H1 (cell line): ENCODE measurements around the gene STX12. TPM values are rescaled to one million over a fixed set of nuclear protein-coding genes. Genes with fewer than 3 reads are reported as not detected.

Source experiments
- CTCF ChIA-PET: fragments of 300-600 bp; sonication (Branson Sonifier 250); formaldehyde crosslinking; loops from one replicate; lab custom pipeline; 2021; ENCODE audit not compliant: partially characterized antibody; lab: Charles Lee
- POLR2A ChIA-PET: fragments of 300-600 bp; sonication (Branson Sonifier 250); formaldehyde crosslinking; loops from one replicate; lab custom pipeline; 2021; ENCODE audit warnings: inconsistent platforms; ENCODE audit not compliant: partially characterized antibody; lab: Charles Lee
- DNase-seq, 2 experiments: peaks; one replicate each; pipeline versions ENCODE4 v3.0.0 to v3.0.0-alpha.2; 2010 to 2022; ENCODE audit warnings: low spot score in 2 of 2, low read depth in 1 of 2, mixed read lengths in 1 of 2
- FAIRE-seq: peaks from 2 replicates; lab custom pipeline; 2011; peaks lifted over from hg19 to GRCh38; lab: Jason Lieb, UNC
- H2AFZ ChIP-seq: 2 replicates; pipeline ENCODE4 v1.8.1; 2012; ENCODE audit warnings: low read length, inconsistent platforms
- H2AK5ac ChIP-seq: 2 replicates; pipeline ENCODE4 v1.6.1; 2013; ENCODE audit warnings: low read depth, low read length
- H2BK120ac ChIP-seq: replicated peaks from 2 replicates; pipeline ENCODE3; 2013; ENCODE audit warnings: low read depth, low read length, inconsistent platforms
- H2BK12ac ChIP-seq: 2 replicates; pipeline ENCODE4 v1.6.1; 2013; ENCODE audit warnings: low read depth, low read length
- H2BK15ac ChIP-seq: 2 replicates; pipeline ENCODE4 v1.6.1; 2013; ENCODE audit warnings: low read length
- H2BK20ac ChIP-seq: 2 replicates; pipeline ENCODE4 v1.6.1; 2013; ENCODE audit warnings: low read length
- H2BK5ac ChIP-seq: 2 replicates; pipeline ENCODE4 v1.6.1; 2013; ENCODE audit warnings: low read depth, low read length
- H3K14ac ChIP-seq: 2 replicates; pipeline ENCODE4 v1.6.1; 2013; ENCODE audit warnings: inconsistent platforms; ENCODE audit not compliant: insufficient read length
- H3K18ac ChIP-seq: 2 replicates; pipeline ENCODE4 v1.6.1; 2013; ENCODE audit warnings: low read length; ENCODE audit errors: extremely low read depth
- H3K23ac ChIP-seq: 2 replicates; pipeline ENCODE4 v1.6.1; 2013; ENCODE audit warnings: inconsistent platforms; ENCODE audit not compliant: insufficient read length
- H3K23me2 ChIP-seq: 2 replicates; pipeline ENCODE4 v1.6.1; 2013; ENCODE audit warnings: low read depth, low read length
- H3K27ac ChIP-seq: 2 replicates; pipeline ENCODE4 v1.6.1; 2011; ENCODE audit warnings: low read depth, low read length, inconsistent platforms
- H3K27me3 ChIP-seq, 4 experiments: replicated peaks in 1 of 4; 1 replicate in 1 of 4; 2 replicates in 3 of 4; pipeline versions ENCODE4 v1.6.1 to v1.8.1; 2011 to 2013; ENCODE audit warnings: low read length in 3 of 4, mild to moderate bottlenecking in 3 of 4, inconsistent platforms in 2 of 4, mixed read lengths in 2 of 4, moderate library complexity in 1 of 4; ENCODE audit not compliant: control insufficient read depth in 3 of 4, insufficient read depth in 3 of 4; ENCODE audit errors: extremely low read depth in 1 of 4
- H3K36me3 ChIP-seq, 4 experiments: 2 replicates each; pipeline versions ENCODE4 v1.6.1 to v1.8.1; 2011 to 2013; ENCODE audit warnings: mild to moderate bottlenecking in 4 of 4, low read length in 3 of 4, moderate library complexity in 2 of 4, control low read depth in 1 of 4, inconsistent platforms in 1 of 4; ENCODE audit not compliant: insufficient read depth in 4 of 4, control insufficient read depth in 2 of 4
- H3K4ac ChIP-seq: replicated peaks from 2 replicates; pipeline ENCODE3; 2013; ENCODE audit warnings: low read length, low read depth, mixed read lengths, inconsistent platforms; ENCODE audit not compliant: insufficient read length
- H3K4me1 ChIP-seq, 4 experiments: replicated peaks in 1 of 4; 1 replicate in 1 of 4; 2 replicates in 3 of 4; pipeline versions ENCODE4 v1.6.1 to v1.8.1; 2011 to 2013; ENCODE audit warnings: low read length in 3 of 4, inconsistent platforms in 2 of 4, mixed read lengths in 1 of 4; ENCODE audit not compliant: insufficient read depth in 4 of 4, control insufficient read depth in 3 of 4
- H3K4me2 ChIP-seq, 2 experiments: 2 replicates each; pipeline versions ENCODE4 v1.6.1 to v1.8.1; 2011 to 2013; ENCODE audit warnings: low read depth in 2 of 2, low read length in 2 of 2, control low read depth in 1 of 2, inconsistent platforms in 1 of 2, mild to moderate bottlenecking in 1 of 2; ENCODE audit not compliant: insufficient read depth in 1 of 2
- H3K4me3 ChIP-seq, 4 experiments: fragments of 200-600, 300-600 bp in 1 of 4; sonication (generic), shearing (Covaris generic), sonication (Bioruptor Twin) in 1 of 4; 2 replicates each; pipeline versions ENCODE4 v1.5.1 to v1.8.1; 2011 to 2016; ENCODE audit warnings: low read length in 4 of 4, low read depth in 3 of 4, control low read depth in 2 of 4, inconsistent platforms in 2 of 4, mild to moderate bottlenecking in 2 of 4, mixed read lengths in 1 of 4, moderate library complexity in 1 of 4; ENCODE audit not compliant: insufficient read depth in 2 of 4; ENCODE audit errors: extremely low read depth in 1 of 4
- H3K56ac ChIP-seq: replicated peaks from 2 replicates; pipeline ENCODE3; 2013; ENCODE audit warnings: low read depth, mild to moderate bottlenecking, mixed read lengths, low read length, inconsistent platforms; ENCODE audit not compliant: insufficient read length
- H3K79me1 ChIP-seq: 2 replicates; pipeline ENCODE4 v1.6.1; 2013; ENCODE audit warnings: low read depth, low read length, control low read depth
- H3K79me2 ChIP-seq, 2 experiments: 2 replicates each; pipeline versions ENCODE4 v1.6.1 to v1.8.1; 2012 to 2013; ENCODE audit warnings: low read length in 2 of 2, mild to moderate bottlenecking in 2 of 2, inconsistent platforms in 1 of 2; ENCODE audit not compliant: insufficient read depth in 2 of 2, control insufficient read depth in 1 of 2
- H3K9ac ChIP-seq, 4 experiments: replicated peaks in 1 of 4; 1 replicate in 1 of 4; 2 replicates in 3 of 4; pipeline versions ENCODE4 v1.6.1 to v1.8.1; 2011 to 2013; ENCODE audit warnings: low read depth in 3 of 4, low read length in 3 of 4, control low read depth in 2 of 4, mild to moderate bottlenecking in 2 of 4, moderate library complexity in 2 of 4, inconsistent platforms in 1 of 4; ENCODE audit errors: extremely low read depth in 1 of 4
- H3K9me3 ChIP-seq, 2 experiments: 2 replicates each; pipeline versions ENCODE4 v1.6.1 to v1.8.1; 2012 to 2013; ENCODE audit warnings: mild to moderate bottlenecking in 2 of 2, moderate library complexity in 2 of 2, control low read depth in 1 of 2, inconsistent platforms in 1 of 2, low read depth in 1 of 2, low read length in 1 of 2, mixed read lengths in 1 of 2; ENCODE audit not compliant: insufficient read depth in 2 of 2
- H4K20me1 ChIP-seq, 2 experiments: replicated peaks in 1 of 2; 2 replicates each; pipeline versions ENCODE3 to v1.8.1; 2011 to 2013; ENCODE audit warnings: inconsistent platforms in 2 of 2, low read length in 2 of 2, mild to moderate bottlenecking in 1 of 2; ENCODE audit not compliant: insufficient read depth in 2 of 2, control insufficient read depth in 1 of 2
- H4K5ac ChIP-seq: 2 replicates; pipeline ENCODE4 v1.6.1; 2013; ENCODE audit warnings: low read length, low read depth, mixed read lengths, inconsistent platforms; ENCODE audit not compliant: insufficient read length
- H4K8ac ChIP-seq: 2 replicates; pipeline ENCODE4 v1.8.0; 2013; ENCODE audit warnings: mild to moderate bottlenecking, moderate library complexity, low read length, inconsistent platforms; ENCODE audit not compliant: insufficient read depth; ENCODE audit errors: extremely low read depth
- H4K91ac ChIP-seq: replicated peaks from 2 replicates; pipeline ENCODE3; 2013; ENCODE audit warnings: low read length, mixed read lengths, inconsistent platforms; ENCODE audit not compliant: insufficient read length
- CBX8 ChIP-seq: fragments of 300-800, 300-1000 bp; sonication (generic); IDR thresholded peaks from 2 replicates; pipeline ENCODE4 v1.7.1; 2016; ENCODE audit warnings: low read depth, low read length, borderline replicate concordance
- GABPA ChIP-seq: IDR thresholded peaks from 2 replicates; pipeline ENCODE4 v1.6.1; 2011; ENCODE audit warnings: mild to moderate bottlenecking, low read length, moderate library complexity, borderline replicate concordance; ENCODE audit not compliant: insufficient read depth
- NRF1 ChIP-seq: IDR thresholded peaks from 2 replicates; pipeline ENCODE4 v1.6.1; 2011; ENCODE audit warnings: mild to moderate bottlenecking, low read depth, low read length, improper control_type of control experiment
- RXRA ChIP-seq: IDR thresholded peaks from 2 replicates; pipeline ENCODE4 v1.6.1; 2011; ENCODE audit warnings: low read depth, mild to moderate bottlenecking, low read length, moderate library complexity; ENCODE audit not compliant: insufficient read depth
- SRF ChIP-seq: IDR thresholded peaks from 2 replicates; pipeline ENCODE4 v1.6.1; 2011; ENCODE audit warnings: mild to moderate bottlenecking, low read depth, low read length, moderate library complexity
- TCF12 ChIP-seq: IDR thresholded peaks from 2 replicates; pipeline ENCODE4 v1.6.1; 2011; ENCODE audit warnings: low read depth, mild to moderate bottlenecking, low read length
- WGBS, 2 experiments: shearing (Covaris generic) in 1 of 2; methylation state at CpG; one replicate each; pipeline versions ENCODE4 v1.1.6 to v1.1.7; 2013 to 2015; ENCODE audit warnings: low lambda C conversion rate in 2 of 2, mixed read lengths in 2 of 2, inconsistent platforms in 1 of 2, low coverage in 1 of 2, missing lambda C conversion rate in 1 of 2; ENCODE audit not compliant: insufficient replicate concordance in 2 of 2, insufficient coverage in 1 of 2, insufficient read length in 1 of 2; ENCODE audit errors: extremely low coverage in 1 of 2, missing lambda C conversion rate in 1 of 2; 5-methylcytosine and 5-hydroxymethylcytosine counted together
- polyA plus RNA-seq, 7 experiments: library from polyadenylated mRNA; depleted of rRNA in 3 of 7; stranded (reverse) in 5 of 7; unstranded in 2 of 7; fragments of >200 nt in 5 of 7; fragments of 200-250 nt in 2 of 7; gene quantifications; 1 replicate in 5 of 7; 2 replicates in 1 of 7; 4 replicates in 1 of 7; pipeline versions ENCODE4 v1.2.1 to v1.2.3, GENCODE V29; 2011 to 2013; ENCODE audit warnings: missing spikeins in 2 of 7, mixed read lengths in 2 of 7
- total RNA-seq: library from RNA; stranded (reverse); fragmentation: NEBNext Ultra II Directional; extraction: Animal tissue kit (Norgen Biotek cat#: 25700); gene quantifications from 2 replicates; pipeline ENCODE4 v1.2.1, GENCODE V29; 2021

STX12 gene
- total and polyA plus RNA-seq, 2 of the 8 experiments (the other 6 are each of a cell fraction or from before 2014, with no cell fraction given) = 3.7 to 11.0 TPM

DNA sequence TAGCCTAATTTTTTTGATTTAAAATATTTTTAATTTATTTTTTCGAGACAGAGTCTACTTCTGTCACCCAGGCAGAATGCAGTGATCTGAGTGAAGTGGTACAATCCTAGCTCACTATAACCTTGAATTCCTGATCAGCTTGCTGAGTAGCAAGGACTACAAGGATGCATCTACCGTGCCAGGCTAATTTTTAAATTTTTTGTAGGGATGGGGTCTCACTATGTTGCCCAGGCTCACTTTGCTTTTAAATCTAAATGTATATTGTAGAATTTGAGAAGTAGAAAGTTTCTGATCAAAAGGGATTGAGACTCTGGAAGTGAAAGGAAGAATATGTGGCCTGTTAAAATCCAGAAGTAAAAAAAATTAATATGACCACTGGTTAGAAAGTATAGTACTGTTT is 1.6 kb downstream of the STX12 start:
- Histone ChIP-seq H3K4ac (no peak overlapping the region), H3K9me3 (no peaks in the 10 kb centered on the region), H2BK5ac (no peak overlapping the region), H2BK12ac (no peak overlapping the region), H3K27ac (no peak overlapping the region), H3K4me1 (peaks cover 0 to 2% (median 0%) of the 10 kb centered on the region in 4 experiments; a peak in 2 of 7 replicates), H3K27me3 (no peaks in the 10 kb centered on the region), H2AFZ (no peak overlapping the region), H3K9ac (no peak overlapping the region), H4K91ac (no peak overlapping the region), H3K14ac (no peak overlapping the region), H3K23me2 (peaks cover 7% of the 10 kb centered on the region; the same call in 1 of the 2 replicates), H3K18ac (no peak overlapping the region), H4K20me1 (no peaks in the 10 kb centered on the region), H4K5ac (no peak overlapping the region), H3K79me2 (peaks cover 0 to 13% of the 10 kb centered on the region in 2 experiments; a peak in 1 of 4 replicates), H2BK15ac (no peak overlapping the region), H3K56ac (no peak overlapping the region), H3K23ac (no peak overlapping the region), H3K4me2 (no peak overlapping the region; a peak in 1 of 4 replicates), H2BK120ac (no peak overlapping the region), H2AK5ac (no peak overlapping the region), H4K8ac (no peak overlapping the region), H3K4me3 (no peak overlapping the region), H3K36me3 (no peaks in the 10 kb centered on the region), H3K79me1 (no peaks in the 10 kb centered on the region), H2BK20ac (no peak overlapping the region)
- CTCF ChIA-PET = interaction anchor here (1.7 kb wide), 1 partner anchor 11 kb away, joined by 5 read pairs; no protein-coding TSS in a partner anchor
- no peak for FAIRE-seq
- WGBS, 2 experiments = 92% methylated on average over 2 of the region's 2 CpGs; no CpG with 5 or more reads in 1 of the 2 experiments
- DNase-seq = no peak
- POLR2A ChIA-PET = interaction anchor here (4.3 kb wide), 1 partner anchor 56 kb away, joined by 23 read pairs; the partner anchor contains the start of gene PPP1R8
- TF ChIP-seq SRF (no peak), NRF1 (no peak), TCF12 (no peak), GABPA (no peak), CBX8 (no peak), RXRA (no peak)
